WTC11 (cell line): Measurements from ENCODE around the gene KCTD21. TPM values are rescaled to one million over a fixed set of nuclear protein-coding genes. Genes with fewer than 3 reads are reported as not detected.

ENCODE experiments used
- ATAC-seq: fragments of 200-7000 bp; cut with Tn5 transposase; 2 replicates; pipeline ENCODE4 v1.10.0; 2021; ENCODE audit warnings: mild to moderate bottlenecking, moderate library complexity
- CTCF ChIA-PET: fragments of 300-600 bp; sonication (Branson Sonifier 250); formaldehyde crosslinking; loops from one replicate; lab custom pipeline; 2021; ENCODE audit warnings: antibody characterized with exemption; lab: Charles Lee
- POLR2A ChIA-PET: fragments of 350-600 bp; sonication (Branson Sonifier 250); formaldehyde crosslinking; loops from one replicate; lab custom pipeline; 2021; ENCODE audit warnings: antibody characterized with exemption; lab: Charles Lee
- DNase-seq: peaks from one replicate; pipeline ENCODE4 v3.0.0; 2021; ENCODE audit warnings: low spot score
- H3K27ac Mint-ChIP-seq: 2 replicates; pipeline ENCODE4 v1.8.0; 2021; ENCODE audit warnings: mixed read lengths
- H3K27me3 Mint-ChIP-seq: 2 replicates; pipeline ENCODE4 v1.8.0; 2021; ENCODE audit warnings: low read depth, mild to moderate bottlenecking, moderate library complexity, mixed read lengths
- H3K36me3 Mint-ChIP-seq: 2 replicates; pipeline ENCODE4 v1.8.0; 2021; ENCODE audit warnings: mixed read lengths
- H3K4me1 Mint-ChIP-seq: 2 replicates; pipeline ENCODE4 v1.8.0; 2022; ENCODE audit warnings: mixed read lengths
- H3K4me3 Mint-ChIP-seq: 2 replicates; pipeline ENCODE4 v1.8.0; 2021; ENCODE audit warnings: mild to moderate bottlenecking, moderate library complexity, mixed read lengths
- H3K9me3 Mint-ChIP-seq: 2 replicates; pipeline ENCODE4 v1.8.0; 2021; ENCODE audit warnings: mixed read lengths
- AFF4 ChIP-seq: sonication (generic); formaldehyde crosslinking; IDR thresholded peaks from 2 replicates; pipeline ENCODE4 v1.8.1; 2023; ENCODE audit warnings: mild to moderate bottlenecking, missing genetic modification reagents, borderline replicate concordance
- CDX4 ChIP-seq: fragments of 250-450 bp; sonication (Bioruptor Pico); IDR thresholded peaks from 2 replicates; pipeline ENCODE4 v1.9.0; 2021; ENCODE audit warnings: moderate library complexity, mild to moderate bottlenecking, inconsistent platforms, borderline replicate concordance
- E2F5 ChIP-seq: sonication (generic); formaldehyde crosslinking; IDR thresholded peaks from 2 replicates; pipeline ENCODE4 v1.8.1; 2022; ENCODE audit warnings: mild to moderate bottlenecking, moderate library complexity, missing genetic modification reagents
- FOXP1 ChIP-seq: sonication (generic); formaldehyde crosslinking; IDR thresholded peaks from 2 replicates; pipeline ENCODE4 v1.8.0; 2022; ENCODE audit warnings: missing genetic modification reagents, mild to moderate bottlenecking, moderate library complexity, borderline replicate concordance
- NFYB ChIP-seq: sonication (generic); formaldehyde crosslinking; conservative IDR thresholded peaks from 2 replicates; pipeline ENCODE4 v1.8.0; 2022; ENCODE audit warnings: low read depth, missing genetic modification reagents
- ZNF281 ChIP-seq: sonication (generic); formaldehyde crosslinking; IDR thresholded peaks from 2 replicates; pipeline ENCODE4 v1.8.0; 2023; ENCODE audit warnings: mild to moderate bottlenecking, missing genetic modification reagents
- total RNA-seq: library from RNA; stranded (reverse); gene quantifications from 3 replicates; pipeline ENCODE4 v1.2.3, GENCODE V29; 2021
- TF ChIP-seq, protein P1 (sequence below): fragments of 250-450 bp; sonication (Bioruptor Pico); conservative IDR thresholded peaks from 2 replicates; pipeline ENCODE4 v1.9.0; 2021; ENCODE audit warnings: mild to moderate bottlenecking
- TF ChIP-seq, protein P2 (sequence below): sonication (generic); formaldehyde crosslinking; IDR thresholded peaks from 2 replicates; pipeline ENCODE4 v1.8.1; 2023; ENCODE audit warnings: mild to moderate bottlenecking, missing genetic modification reagents, moderate library complexity
- TF ChIP-seq, protein P3 (sequence below): fragments of 250-450 bp; sonication (Bioruptor Pico); IDR thresholded peaks from 2 replicates; pipeline ENCODE4 v1.9.0; 2021; ENCODE audit warnings: mild to moderate bottlenecking

KCTD21 gene
- total RNA-seq, 1 experiment from 2014 or later: 2.8 TPM

DNA sequence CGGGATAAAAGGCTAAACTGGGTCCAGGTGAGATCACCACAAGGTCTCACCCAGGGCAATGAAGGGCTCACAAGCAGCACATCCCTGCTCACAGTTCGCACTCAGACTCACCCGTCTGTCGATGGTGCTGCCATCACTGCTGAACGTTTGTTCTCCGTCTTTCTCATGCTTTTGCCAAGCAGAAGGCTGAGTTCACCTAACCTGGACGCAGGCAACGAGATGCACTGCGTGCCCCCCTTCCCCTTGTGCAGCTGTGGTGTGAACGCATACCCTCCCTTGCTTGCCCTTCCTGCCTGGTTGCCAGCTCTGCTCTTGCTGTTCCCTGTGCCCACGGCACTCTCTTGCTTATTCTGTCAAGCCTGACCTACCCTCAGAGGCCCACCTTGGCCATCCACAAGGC, 18.0 kb downstream of the KCTD21 start:
- Mint-ChIP-seq H3K4me1 (peaks cover 6% of the 10 kb centered on the region; the same call in 1 of the 2 replicates), H3K27me3 (no peaks in the 10 kb centered on the region), H3K36me3 (peaks cover 4% of the 10 kb centered on the region; the same call in 1 of the 2 replicates), H3K9me3 (no peaks in the 10 kb centered on the region), H3K4me3 (no peak overlapping the region), H3K27ac (peak overlapping the region; percentile 64; the same call in 1 of the 2 replicates)
- CTCF ChIA-PET: interaction anchor here (0.6 kb wide), 1 partner anchor 415 kb away, joined by 3 read pairs; no protein-coding TSS in a partner anchor
- no peak for ATAC-seq
- DNase-seq: no peak
- TF ChIP-seq NFYB (CRISPR knock-in tag) (no peak), FOXP1 (CRISPR knock-in tag) (no peak), E2F5 (CRISPR knock-in tag) (no peak), ZNF281 (CRISPR knock-in tag) (no peak), CDX4 (CRISPR knock-in tag) (no peak), AFF4 (CRISPR knock-in tag) (no peak)
- TF ChIP-seq, protein P1, sequence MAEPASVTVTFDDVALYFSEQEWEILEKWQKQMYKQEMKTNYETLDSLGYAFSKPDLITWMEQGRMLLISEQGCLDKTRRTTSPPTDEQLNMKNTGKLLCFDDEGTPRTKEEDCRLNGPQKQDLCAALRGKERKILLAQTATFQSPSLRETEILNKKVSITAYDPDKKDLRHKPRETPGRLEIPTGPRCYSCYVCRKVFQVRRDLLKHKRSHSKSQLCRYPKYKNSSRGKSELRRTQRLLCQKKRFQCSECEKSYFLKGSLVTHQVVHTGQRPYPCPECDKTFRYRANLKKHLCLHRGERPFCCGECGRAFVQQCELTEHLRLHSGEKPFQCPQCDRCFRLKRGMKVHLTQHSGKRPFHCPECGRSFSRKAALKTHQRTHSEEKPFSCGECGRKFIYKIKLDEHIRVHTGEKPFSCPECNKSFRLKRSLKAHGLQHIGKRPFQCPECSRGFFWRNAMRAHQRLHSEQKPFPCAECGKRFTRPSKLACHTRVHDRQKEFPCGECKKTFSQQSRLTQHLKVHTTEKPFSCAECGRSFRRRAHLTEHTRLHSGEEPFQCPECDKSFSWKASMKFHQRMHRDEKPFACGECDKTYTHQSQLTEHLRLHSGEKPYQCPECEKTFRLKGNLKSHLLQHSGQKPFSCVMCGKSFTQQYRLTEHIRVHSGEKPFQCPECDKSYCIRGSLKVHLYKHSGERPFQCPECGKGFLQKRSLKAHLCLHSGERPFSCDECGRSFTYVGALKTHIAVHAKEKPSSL (CRISPR knock-in tag): no peak
- TF ChIP-seq, protein P2, sequence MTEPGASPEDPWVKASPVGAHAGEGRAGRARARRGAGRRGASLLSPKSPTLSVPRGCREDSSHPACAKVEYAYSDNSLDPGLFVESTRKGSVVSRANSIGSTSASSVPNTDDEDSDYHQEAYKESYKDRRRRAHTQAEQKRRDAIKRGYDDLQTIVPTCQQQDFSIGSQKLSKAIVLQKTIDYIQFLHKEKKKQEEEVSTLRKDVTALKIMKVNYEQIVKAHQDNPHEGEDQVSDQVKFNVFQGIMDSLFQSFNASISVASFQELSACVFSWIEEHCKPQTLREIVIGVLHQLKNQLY (CRISPR knock-in tag): no peak
- TF ChIP-seq, protein P3, sequence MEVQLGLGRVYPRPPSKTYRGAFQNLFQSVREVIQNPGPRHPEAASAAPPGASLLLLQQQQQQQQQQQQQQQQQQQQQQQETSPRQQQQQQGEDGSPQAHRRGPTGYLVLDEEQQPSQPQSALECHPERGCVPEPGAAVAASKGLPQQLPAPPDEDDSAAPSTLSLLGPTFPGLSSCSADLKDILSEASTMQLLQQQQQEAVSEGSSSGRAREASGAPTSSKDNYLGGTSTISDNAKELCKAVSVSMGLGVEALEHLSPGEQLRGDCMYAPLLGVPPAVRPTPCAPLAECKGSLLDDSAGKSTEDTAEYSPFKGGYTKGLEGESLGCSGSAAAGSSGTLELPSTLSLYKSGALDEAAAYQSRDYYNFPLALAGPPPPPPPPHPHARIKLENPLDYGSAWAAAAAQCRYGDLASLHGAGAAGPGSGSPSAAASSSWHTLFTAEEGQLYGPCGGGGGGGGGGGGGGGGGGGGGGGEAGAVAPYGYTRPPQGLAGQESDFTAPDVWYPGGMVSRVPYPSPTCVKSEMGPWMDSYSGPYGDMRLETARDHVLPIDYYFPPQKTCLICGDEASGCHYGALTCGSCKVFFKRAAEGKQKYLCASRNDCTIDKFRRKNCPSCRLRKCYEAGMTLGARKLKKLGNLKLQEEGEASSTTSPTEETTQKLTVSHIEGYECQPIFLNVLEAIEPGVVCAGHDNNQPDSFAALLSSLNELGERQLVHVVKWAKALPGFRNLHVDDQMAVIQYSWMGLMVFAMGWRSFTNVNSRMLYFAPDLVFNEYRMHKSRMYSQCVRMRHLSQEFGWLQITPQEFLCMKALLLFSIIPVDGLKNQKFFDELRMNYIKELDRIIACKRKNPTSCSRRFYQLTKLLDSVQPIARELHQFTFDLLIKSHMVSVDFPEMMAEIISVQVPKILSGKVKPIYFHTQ (CRISPR knock-in tag): no peak
- POLR2A ChIA-PET: interaction anchor here (0.9 kb wide), 1 partner anchor 31 kb away, joined by 3 read pairs; the partner anchor contains the start of gene ALG8
